HL-60 (cell line): Measurements from ENCODE around the gene RNF223.

Experiments
- POLR2AphosphoS5 ChIP-seq: IDR thresholded peaks from 2 replicates; pipeline ENCODE4 v1.6.1; 2012; ENCODE audit warnings: low read depth
- TF ChIP-seq, protein P1 (sequence below): IDR thresholded peaks from one replicate; pipeline ENCODE4 v1.5.1; 2011; ENCODE audit warnings: low read length, control low read depth, inconsistent platforms; ENCODE audit not compliant: insufficient read depth

DNA sequence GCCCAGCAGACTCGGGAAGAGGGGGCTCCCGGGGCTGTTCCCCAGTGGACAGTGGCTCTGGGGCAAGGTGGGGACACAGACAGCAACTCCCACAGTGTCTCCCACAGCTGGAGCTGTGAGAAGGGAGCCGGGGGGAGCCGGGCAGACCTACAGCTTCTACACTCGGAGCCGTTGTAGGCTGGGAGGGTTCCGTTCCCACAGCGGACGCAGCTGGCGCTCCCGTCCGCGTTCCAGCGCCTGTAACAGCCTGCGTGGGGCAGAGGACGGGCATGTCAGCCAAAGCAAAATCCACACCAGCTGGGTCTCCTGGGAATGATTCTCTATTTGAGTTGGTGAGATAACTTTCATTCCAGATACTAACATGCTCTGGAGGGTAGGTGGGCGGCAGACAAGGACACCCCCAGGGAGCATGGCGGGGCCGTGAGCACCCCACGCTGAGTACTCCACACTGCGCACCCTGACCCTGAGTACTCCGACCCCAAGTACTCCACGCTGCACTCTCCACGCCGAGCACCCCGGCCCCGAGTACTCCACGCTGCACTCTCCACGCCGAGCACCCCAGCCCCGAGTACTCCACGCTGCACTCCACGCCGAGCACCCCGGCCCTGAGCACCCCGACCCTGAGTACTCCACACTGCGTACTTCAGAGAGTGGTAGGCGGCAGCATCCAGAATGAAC lies 13.4 kb upstream of the RNF223 start:
- TF ChIP-seq, protein P1, sequence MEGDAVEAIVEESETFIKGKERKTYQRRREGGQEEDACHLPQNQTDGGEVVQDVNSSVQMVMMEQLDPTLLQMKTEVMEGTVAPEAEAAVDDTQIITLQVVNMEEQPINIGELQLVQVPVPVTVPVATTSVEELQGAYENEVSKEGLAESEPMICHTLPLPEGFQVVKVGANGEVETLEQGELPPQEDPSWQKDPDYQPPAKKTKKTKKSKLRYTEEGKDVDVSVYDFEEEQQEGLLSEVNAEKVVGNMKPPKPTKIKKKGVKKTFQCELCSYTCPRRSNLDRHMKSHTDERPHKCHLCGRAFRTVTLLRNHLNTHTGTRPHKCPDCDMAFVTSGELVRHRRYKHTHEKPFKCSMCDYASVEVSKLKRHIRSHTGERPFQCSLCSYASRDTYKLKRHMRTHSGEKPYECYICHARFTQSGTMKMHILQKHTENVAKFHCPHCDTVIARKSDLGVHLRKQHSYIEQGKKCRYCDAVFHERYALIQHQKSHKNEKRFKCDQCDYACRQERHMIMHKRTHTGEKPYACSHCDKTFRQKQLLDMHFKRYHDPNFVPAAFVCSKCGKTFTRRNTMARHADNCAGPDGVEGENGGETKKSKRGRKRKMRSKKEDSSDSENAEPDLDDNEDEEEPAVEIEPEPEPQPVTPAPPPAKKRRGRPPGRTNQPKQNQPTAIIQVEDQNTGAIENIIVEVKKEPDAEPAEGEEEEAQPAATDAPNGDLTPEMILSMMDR, result no peak
- TF ChIP-seq POLR2AphosphoS5, result no peak
